HUES6 (cell line): Measurements from ENCODE around the gene MICU2.

Source experiments
- H3K27ac ChIP-seq: 2 replicates; pipeline ENCODE4 v1.7.0; 2013; ENCODE audit warnings: low read depth, mild to moderate bottlenecking, low read length, inconsistent platforms
- H3K27me3 ChIP-seq: 2 replicates; pipeline ENCODE4 v1.6.1; 2013; ENCODE audit warnings: low read length; ENCODE audit not compliant: control insufficient read depth, insufficient read depth
- H3K36me3 ChIP-seq: 2 replicates; pipeline ENCODE4 v1.6.1; 2013; ENCODE audit warnings: low read length; ENCODE audit not compliant: control insufficient read depth, insufficient read depth
- H3K4me1 ChIP-seq: 2 replicates; pipeline ENCODE4 v1.6.1; 2013; ENCODE audit warnings: low read length; ENCODE audit not compliant: control insufficient read depth, insufficient read depth
- H3K4me3 ChIP-seq: 2 replicates; pipeline ENCODE4 v1.5.1; 2013; ENCODE audit warnings: low read depth, low read length
- H3K9ac ChIP-seq: one replicate; pipeline ENCODE4 v1.6.1; 2013; ENCODE audit warnings: mild to moderate bottlenecking, low read length
- H3K9me3 ChIP-seq: 2 replicates; pipeline ENCODE4 v1.6.1; 2013; ENCODE audit warnings: low read depth, low read length; ENCODE audit not compliant: control insufficient read depth, insufficient read depth

Gene MICU2

GRCh38 chr13:21458813-21459701 lies 144.9 kb downstream of the MICU2 start, which contains the start of gene ZDHHC20:
Gene ZDHHC20 (minus strand): TSS chr13:21459303. CDS start chr13:21459171, 132 bp downstream.
- Histone ChIP-seq H3K4me3 (peak within 1 kb of the TSS; percentile 100), H3K36me3 (peaks cover 2% of the 10 kb centered on the region; the same call in 1 of the 2 replicates), H3K9ac (peak within 1 kb of the TSS; percentile 99), H3K9me3 (peaks cover 5% of the 10 kb centered on the region; the same call in 1 of the 2 replicates), H3K4me1 (peaks cover 11% of the 10 kb centered on the region), H3K27me3 (no peaks in the 10 kb centered on the region), H3K27ac (peak within 1 kb of the TSS; percentile 95)

GRCh38 chr13:21458451-21458812 lies 145.5 kb downstream of the MICU2 start:
- Histone ChIP-seq H3K27me3 (no peaks in the 10 kb centered on the region), H3K9me3 (peaks cover 8% of the 10 kb centered on the region; the same call in 1 of the 2 replicates), H3K27ac (peak overlapping the region; percentile 95), H3K4me3 (peak overlapping the region; percentile 100), H3K4me1 (peaks cover 11% of the 10 kb centered on the region), H3K36me3 (peaks cover 2% of the 10 kb centered on the region; the same call in 1 of the 2 replicates), H3K9ac (peak overlapping the region; percentile 99)

- Histone ChIP-seq H3K9me3 (peaks cover 30% of the 10 kb centered on the region), H3K27ac (no peak overlapping the region), H3K9ac (no peak overlapping the region), H3K4me3 (no peak overlapping the region), H3K27me3 (no peaks in the 10 kb centered on the region), H3K36me3 (peaks cover 9% of the 10 kb centered on the region), H3K4me1 (peaks cover 5% of the 10 kb centered on the region; the same call in 1 of the 2 replicates)
Measured at GRCh38 chr13:21453387-21454081, 150.4 kb downstream of the MICU2 start.

GRCh38 chr13:21450936-21451335 lies 153.0 kb downstream of the MICU2 start:
- H3K27me3 ChIP-seq, result no peaks in the 10 kb centered on the region
- H3K36me3 ChIP-seq, result peaks cover 12% of the 10 kb centered on the region
- no peak overlapping the region for H3K4me3 ChIP-seq
- H3K27ac ChIP-seq, result no peak overlapping the region
- H3K9ac ChIP-seq, result no peak overlapping the region
- peaks cover 40% of the 10 kb centered on the region for H3K9me3 ChIP-seq
- no peaks in the 10 kb centered on the region for H3K4me1 ChIP-seq

GRCh38 chr13:21446656-21447055 lies 157.3 kb downstream of the MICU2 start:
- no peaks in the 10 kb centered on the region for H3K27me3 ChIP-seq
- H3K4me3 ChIP-seq, result no peak overlapping the region
- H3K9me3 ChIP-seq, result peaks cover 40% of the 10 kb centered on the region; the same call in 1 of the 2 replicates
- no peaks in the 10 kb centered on the region for H3K4me1 ChIP-seq
- peaks cover 17% of the 10 kb centered on the region for H3K36me3 ChIP-seq
- H3K27ac ChIP-seq, result no peak overlapping the region
- no peak overlapping the region for H3K9ac ChIP-seq

GRCh38 chr13:21445759-21446158 lies 158.2 kb downstream of the MICU2 start:
- H3K36me3 ChIP-seq, result peaks cover 17% of the 10 kb centered on the region
- H3K9me3 ChIP-seq, result peaks cover 40% of the 10 kb centered on the region; the same call in 1 of the 2 replicates
- no peak overlapping the region for H3K4me3 ChIP-seq
- H3K27ac ChIP-seq, result no peak overlapping the region
- no peak overlapping the region for H3K9ac ChIP-seq
- H3K4me1 ChIP-seq, result no peaks in the 10 kb centered on the region
- H3K27me3 ChIP-seq, result no peaks in the 10 kb centered on the region

GRCh38 chr13:21443171-21443570 lies 160.8 kb downstream of the MICU2 start:
- H3K9ac ChIP-seq, result no peak overlapping the region
- H3K4me1 ChIP-seq, result no peaks in the 10 kb centered on the region
- H3K27me3 ChIP-seq, result no peaks in the 10 kb centered on the region
- H3K36me3 ChIP-seq, result peaks cover 12% of the 10 kb centered on the region; the same call in 1 of the 2 replicates
- no peak overlapping the region for H3K4me3 ChIP-seq
- H3K27ac ChIP-seq, result no peak overlapping the region
- peaks cover 49% of the 10 kb centered on the region for H3K9me3 ChIP-seq
